ENCODE measurements around the gene PTPRN2.
"Not testable (repeated sequence)": the region's sequence is repeated elsewhere in the genome, so short reads cannot be mapped to it uniquely, and the experiment has no call there.

DNA sequence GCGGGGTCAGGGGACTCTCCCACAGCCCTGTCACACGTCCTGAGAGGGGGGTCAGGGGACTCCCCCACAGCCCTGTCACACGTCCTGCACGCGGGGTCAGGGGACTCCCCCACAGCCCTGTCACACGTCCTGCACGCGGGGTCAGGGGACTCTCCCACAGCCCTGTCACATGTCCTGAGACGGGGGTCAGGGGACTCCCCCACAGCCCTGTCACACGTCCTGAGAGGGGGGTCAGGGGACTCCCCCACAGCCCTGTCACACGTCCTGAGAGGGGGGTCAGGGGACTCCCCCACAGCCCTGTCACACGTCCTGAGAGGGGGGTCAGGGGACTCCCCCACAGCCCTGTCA lies 210.8 kb downstream of the PTPRN2 start:
- TF ChIP-seq, protein P1, sequence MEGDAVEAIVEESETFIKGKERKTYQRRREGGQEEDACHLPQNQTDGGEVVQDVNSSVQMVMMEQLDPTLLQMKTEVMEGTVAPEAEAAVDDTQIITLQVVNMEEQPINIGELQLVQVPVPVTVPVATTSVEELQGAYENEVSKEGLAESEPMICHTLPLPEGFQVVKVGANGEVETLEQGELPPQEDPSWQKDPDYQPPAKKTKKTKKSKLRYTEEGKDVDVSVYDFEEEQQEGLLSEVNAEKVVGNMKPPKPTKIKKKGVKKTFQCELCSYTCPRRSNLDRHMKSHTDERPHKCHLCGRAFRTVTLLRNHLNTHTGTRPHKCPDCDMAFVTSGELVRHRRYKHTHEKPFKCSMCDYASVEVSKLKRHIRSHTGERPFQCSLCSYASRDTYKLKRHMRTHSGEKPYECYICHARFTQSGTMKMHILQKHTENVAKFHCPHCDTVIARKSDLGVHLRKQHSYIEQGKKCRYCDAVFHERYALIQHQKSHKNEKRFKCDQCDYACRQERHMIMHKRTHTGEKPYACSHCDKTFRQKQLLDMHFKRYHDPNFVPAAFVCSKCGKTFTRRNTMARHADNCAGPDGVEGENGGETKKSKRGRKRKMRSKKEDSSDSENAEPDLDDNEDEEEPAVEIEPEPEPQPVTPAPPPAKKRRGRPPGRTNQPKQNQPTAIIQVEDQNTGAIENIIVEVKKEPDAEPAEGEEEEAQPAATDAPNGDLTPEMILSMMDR (IDR thresholded peaks at IDR 0.05): not testable (repeated sequence)
- not testable (repeated sequence) for TF ChIP-seq EZH2phosphoT487 (IDR thresholded peaks at IDR 0.05; ENCODE audit: borderline replicate concordance, low read depth); MXI1 (IDR thresholded peaks at IDR 0.05; ENCODE audit: low read depth, low read length); TEAD4 (IDR thresholded peaks at IDR 0.05; ENCODE audit: borderline replicate concordance, insufficient read depth); POLR2AphosphoS5 (IDR thresholded peaks at IDR 0.05; ENCODE audit: low read depth, low read length); YY1 (IDR thresholded peaks at IDR 0.05; ENCODE audit: low read depth); GATA2 (CRISPR knock-in tag; IDR thresholded peaks at IDR 0.05)
